WTC11 (cell line): ENCODE measurements around the gene ATG2B. TPM values are rescaled to one million over a fixed set of nuclear protein-coding genes. Genes with fewer than 3 reads are reported as not detected.

Experiments
- ATAC-seq: fragments of 200-7000 bp; cut with Tn5 transposase; 2 replicates; pipeline ENCODE4 v1.10.0; 2021; ENCODE audit warnings: mild to moderate bottlenecking, moderate library complexity
- CTCF ChIA-PET: fragments of 300-600 bp; sonication (Branson Sonifier 250); formaldehyde crosslinking; loops from one replicate; lab custom pipeline; 2021; ENCODE audit warnings: antibody characterized with exemption; lab: Charles Lee
- POLR2A ChIA-PET: fragments of 350-600 bp; sonication (Branson Sonifier 250); formaldehyde crosslinking; loops from one replicate; lab custom pipeline; 2021; ENCODE audit warnings: antibody characterized with exemption; lab: Charles Lee
- DNase-seq: peaks from one replicate; pipeline ENCODE4 v3.0.0; 2021; ENCODE audit warnings: low spot score
- H3K27ac Mint-ChIP-seq: 2 replicates; pipeline ENCODE4 v1.8.0; 2021; ENCODE audit warnings: mixed read lengths
- H3K27me3 Mint-ChIP-seq: 2 replicates; pipeline ENCODE4 v1.8.0; 2021; ENCODE audit warnings: low read depth, mild to moderate bottlenecking, moderate library complexity, mixed read lengths
- H3K36me3 Mint-ChIP-seq: 2 replicates; pipeline ENCODE4 v1.8.0; 2021; ENCODE audit warnings: mixed read lengths
- H3K4me1 Mint-ChIP-seq: 2 replicates; pipeline ENCODE4 v1.8.0; 2022; ENCODE audit warnings: mixed read lengths
- H3K4me3 Mint-ChIP-seq: 2 replicates; pipeline ENCODE4 v1.8.0; 2021; ENCODE audit warnings: mild to moderate bottlenecking, moderate library complexity, mixed read lengths
- H3K9me3 Mint-ChIP-seq: 2 replicates; pipeline ENCODE4 v1.8.0; 2021; ENCODE audit warnings: mixed read lengths
- ATF3 ChIP-seq: sonication (generic); formaldehyde crosslinking; conservative IDR thresholded peaks from 2 replicates; pipeline ENCODE4 v1.8.1; 2022; ENCODE audit warnings: mild to moderate bottlenecking, missing genetic modification reagents
- CDX4 ChIP-seq: fragments of 250-450 bp; sonication (Bioruptor Pico); IDR thresholded peaks from 2 replicates; pipeline ENCODE4 v1.9.0; 2021; ENCODE audit warnings: moderate library complexity, mild to moderate bottlenecking, inconsistent platforms, borderline replicate concordance
- CTCF ChIP-seq: fragments of 200-600 bp; IDR thresholded peaks from 2 replicates; pipeline ENCODE4 v1.8.0; 2022; ENCODE audit warnings: antibody characterized with exemption
- E2F1 ChIP-seq: sonication (generic); formaldehyde crosslinking; IDR thresholded peaks from 2 replicates; pipeline ENCODE4 v1.8.0; 2022; ENCODE audit warnings: mild to moderate bottlenecking, missing genetic modification reagents
- ELF4 ChIP-seq: sonication (generic); formaldehyde crosslinking; IDR thresholded peaks from 2 replicates; pipeline ENCODE4 v1.8.1; 2022; ENCODE audit warnings: low read depth, mild to moderate bottlenecking, moderate library complexity, missing genetic modification reagents
- FOXJ3 ChIP-seq: sonication (generic); formaldehyde crosslinking; IDR thresholded peaks from 2 replicates; pipeline ENCODE4 v1.9.0; 2021; ENCODE audit warnings: missing genetic modification reagents, mild to moderate bottlenecking, borderline replicate concordance
- JUN ChIP-seq: sonication (generic); formaldehyde crosslinking; IDR thresholded peaks from 2 replicates; pipeline ENCODE4 v1.8.0; 2023; ENCODE audit warnings: mild to moderate bottlenecking, missing genetic modification reagents
- MLX ChIP-seq: sonication (generic); formaldehyde crosslinking; IDR thresholded peaks from 2 replicates; pipeline ENCODE4 v1.8.1; 2023; ENCODE audit warnings: mild to moderate bottlenecking, missing genetic modification reagents, moderate library complexity
- NFATC4 ChIP-seq: fragments of 250-450 bp; sonication (Bioruptor Pico); IDR thresholded peaks from 2 replicates; pipeline ENCODE4 v1.9.0; 2021; ENCODE audit warnings: mild to moderate bottlenecking
- OVOL2 ChIP-seq: fragments of 250-450 bp; sonication (Bioruptor Pico); IDR thresholded peaks from 2 replicates; pipeline ENCODE4 v1.9.0; 2021; ENCODE audit warnings: mild to moderate bottlenecking, borderline replicate concordance
- SP1 ChIP-seq: sonication (generic); formaldehyde crosslinking; conservative IDR thresholded peaks from 2 replicates; pipeline ENCODE4 v1.8.1; 2022; ENCODE audit warnings: missing genetic modification reagents
- TCF7 ChIP-seq: sonication (generic); formaldehyde crosslinking; IDR thresholded peaks from 2 replicates; pipeline ENCODE4 v1.8.0; 2022; ENCODE audit warnings: mild to moderate bottlenecking, low read depth, missing genetic modification reagents, moderate library complexity
- TP53 ChIP-seq: sonication (generic); formaldehyde crosslinking; IDR thresholded peaks from 2 replicates; pipeline ENCODE4 v1.8.1; 2023; ENCODE audit warnings: mild to moderate bottlenecking, missing genetic modification reagents
- ZBTB21 ChIP-seq: sonication (generic); formaldehyde crosslinking; IDR thresholded peaks from 2 replicates; pipeline ENCODE4 v1.8.1; 2023; ENCODE audit warnings: mild to moderate bottlenecking, missing genetic modification reagents, borderline replicate concordance
- ZNF219 ChIP-seq: sonication (generic); formaldehyde crosslinking; IDR thresholded peaks from 2 replicates; pipeline ENCODE4 v1.8.0; 2023; ENCODE audit warnings: missing genetic modification reagents, mild to moderate bottlenecking, borderline replicate concordance
- ZNF232 ChIP-seq: sonication (generic); formaldehyde crosslinking; IDR thresholded peaks from 2 replicates; pipeline ENCODE4 v1.8.0; 2022; ENCODE audit warnings: mild to moderate bottlenecking, missing genetic modification reagents
- ZNF512 ChIP-seq: sonication (generic); formaldehyde crosslinking; IDR thresholded peaks from 2 replicates; pipeline ENCODE4 v1.8.1; 2022; ENCODE audit warnings: missing genetic modification reagents, borderline replicate concordance
- ZNF671 ChIP-seq: fragments of 250-450 bp; sonication (Bioruptor Pico); IDR thresholded peaks from 2 replicates; pipeline ENCODE4 v1.8.0; 2021; ENCODE audit warnings: mild to moderate bottlenecking
- total RNA-seq: library from RNA; stranded (reverse); gene quantifications from 3 replicates; pipeline ENCODE4 v1.2.3, GENCODE V29; 2021
- TF ChIP-seq, protein P1 (sequence below): sonication (generic); formaldehyde crosslinking; IDR thresholded peaks from 2 replicates; pipeline ENCODE4 v1.8.0; 2023; ENCODE audit warnings: missing genetic modification reagents, mild to moderate bottlenecking, borderline replicate concordance
- TF ChIP-seq, protein P2 (sequence below): sonication (generic); formaldehyde crosslinking; IDR thresholded peaks from 2 replicates; pipeline ENCODE4 v1.8.1; 2022; ENCODE audit warnings: low read depth, mild to moderate bottlenecking, moderate library complexity, missing genetic modification reagents, borderline replicate concordance

ATG2B gene
- total RNA-seq, 1 experiment from 2014 or later: 10.3 TPM

- TF ChIP-seq, protein P1, sequence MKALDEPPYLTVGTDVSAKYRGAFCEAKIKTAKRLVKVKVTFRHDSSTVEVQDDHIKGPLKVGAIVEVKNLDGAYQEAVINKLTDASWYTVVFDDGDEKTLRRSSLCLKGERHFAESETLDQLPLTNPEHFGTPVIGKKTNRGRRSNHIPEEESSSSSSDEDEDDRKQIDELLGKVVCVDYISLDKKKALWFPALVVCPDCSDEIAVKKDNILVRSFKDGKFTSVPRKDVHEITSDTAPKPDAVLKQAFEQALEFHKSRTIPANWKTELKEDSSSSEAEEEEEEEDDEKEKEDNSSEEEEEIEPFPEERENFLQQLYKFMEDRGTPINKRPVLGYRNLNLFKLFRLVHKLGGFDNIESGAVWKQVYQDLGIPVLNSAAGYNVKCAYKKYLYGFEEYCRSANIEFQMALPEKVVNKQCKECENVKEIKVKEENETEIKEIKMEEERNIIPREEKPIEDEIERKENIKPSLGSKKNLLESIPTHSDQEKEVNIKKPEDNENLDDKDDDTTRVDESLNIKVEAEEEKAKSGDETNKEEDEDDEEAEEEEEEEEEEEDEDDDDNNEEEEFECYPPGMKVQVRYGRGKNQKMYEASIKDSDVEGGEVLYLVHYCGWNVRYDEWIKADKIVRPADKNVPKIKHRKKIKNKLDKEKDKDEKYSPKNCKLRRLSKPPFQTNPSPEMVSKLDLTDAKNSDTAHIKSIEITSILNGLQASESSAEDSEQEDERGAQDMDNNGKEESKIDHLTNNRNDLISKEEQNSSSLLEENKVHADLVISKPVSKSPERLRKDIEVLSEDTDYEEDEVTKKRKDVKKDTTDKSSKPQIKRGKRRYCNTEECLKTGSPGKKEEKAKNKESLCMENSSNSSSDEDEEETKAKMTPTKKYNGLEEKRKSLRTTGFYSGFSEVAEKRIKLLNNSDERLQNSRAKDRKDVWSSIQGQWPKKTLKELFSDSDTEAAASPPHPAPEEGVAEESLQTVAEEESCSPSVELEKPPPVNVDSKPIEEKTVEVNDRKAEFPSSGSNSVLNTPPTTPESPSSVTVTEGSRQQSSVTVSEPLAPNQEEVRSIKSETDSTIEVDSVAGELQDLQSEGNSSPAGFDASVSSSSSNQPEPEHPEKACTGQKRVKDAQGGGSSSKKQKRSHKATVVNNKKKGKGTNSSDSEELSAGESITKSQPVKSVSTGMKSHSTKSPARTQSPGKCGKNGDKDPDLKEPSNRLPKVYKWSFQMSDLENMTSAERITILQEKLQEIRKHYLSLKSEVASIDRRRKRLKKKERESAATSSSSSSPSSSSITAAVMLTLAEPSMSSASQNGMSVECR (CRISPR knock-in tag): no peak
- no peak for TF ChIP-seq ATF3 (CRISPR knock-in tag)
- no peak for TF ChIP-seq ZNF232 (CRISPR knock-in tag)
- TF ChIP-seq TP53 (CRISPR knock-in tag): no peak
- TF ChIP-seq ZNF671 (CRISPR knock-in tag): no peak
Measured at GRCh38 chr14:96273629-96274028, 89.5 kb downstream of the ATG2B start (continued).

DNA sequence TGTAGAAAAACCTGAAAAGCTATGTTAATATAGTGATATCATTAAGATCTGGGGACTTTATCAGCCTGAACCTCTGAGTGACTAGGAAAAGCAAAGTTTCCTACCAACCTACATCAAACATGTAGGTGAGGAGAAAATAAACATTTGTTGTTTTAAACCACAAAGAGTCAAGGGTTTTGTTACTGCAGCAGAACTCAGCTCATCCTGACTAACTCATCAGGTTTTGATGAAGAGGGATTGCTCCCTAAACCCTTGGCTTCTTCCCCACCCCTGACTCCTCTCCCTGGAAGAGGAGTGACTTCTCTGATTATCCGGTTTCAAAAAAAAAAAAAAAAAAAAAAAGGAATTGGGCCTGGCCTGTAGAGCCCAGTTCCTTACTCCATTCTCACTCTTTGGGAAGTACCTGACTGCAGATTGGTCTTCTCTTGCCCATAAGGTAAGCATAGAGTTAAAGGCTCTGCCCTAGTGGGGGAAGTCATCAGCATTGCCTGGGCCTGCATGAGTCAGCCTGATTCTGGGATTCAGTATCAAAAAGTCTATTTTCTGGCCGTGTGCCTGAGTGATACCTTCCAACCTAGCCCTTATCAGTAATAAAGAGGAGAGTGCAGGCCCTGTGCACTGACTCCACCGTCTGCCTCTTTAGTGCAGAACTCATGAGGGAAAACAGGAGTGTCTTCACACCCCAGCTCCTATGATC lies 90.2 kb downstream of the ATG2B start:
- ChIA-PET POLR2A (no interaction called here), CTCF (interaction anchor here (3.5 to 7.6 kb wide), 2 partner anchors 172 to 174 kb away, joined by 14 to 94 read pairs; no protein-coding TSS in a partner anchor)
- no peak for DNase-seq
- Mint-ChIP-seq H3K9me3 (peaks cover 27% of the 10 kb centered on the region), H3K36me3 (peaks cover 14% of the 10 kb centered on the region), H3K27me3 (no peaks in the 10 kb centered on the region; the same call in 1 of the 2 replicates), H3K4me3 (no peak overlapping the region), H3K27ac (no peak overlapping the region), H3K4me1 (peaks cover 18% of the 10 kb centered on the region)
- TF ChIP-seq ZNF512 (no peak), ZNF232 (CRISPR knock-in tag) (no peak), ZBTB21 (CRISPR knock-in tag) (no peak), ZNF219 (CRISPR knock-in tag) (no peak), TCF7 (CRISPR knock-in tag) (no peak), CTCF (no peak)
- ATAC-seq: no peak

GRCh38 chr14:96271421-96271762 lies 91.7 kb downstream of the ATG2B start:
- Mint-ChIP-seq H3K27ac (no peak overlapping the region), H3K4me1 (peaks cover 11% of the 10 kb centered on the region), H3K27me3 (no peaks in the 10 kb centered on the region), H3K4me3 (no peak overlapping the region), H3K9me3 (peaks cover 21% of the 10 kb centered on the region), H3K36me3 (peaks cover 10% of the 10 kb centered on the region)
- no peak for ATAC-seq
- CTCF ChIA-PET: interaction anchor here (7.6 kb wide), 1 partner anchor 171 kb away, joined by 94 read pairs; no protein-coding TSS in a partner anchor
- DNase-seq: no peak
- POLR2A ChIA-PET: no interaction called here
- no peak for TF ChIP-seq FOXJ3
- no peak for TF ChIP-seq MLX (CRISPR knock-in tag)
- TF ChIP-seq JUN (CRISPR knock-in tag): no peak
- TF ChIP-seq TCF7 (CRISPR knock-in tag): no peak
- no peak for TF ChIP-seq SP1 (CRISPR knock-in tag)
- TF ChIP-seq OVOL2: no peak
- TF ChIP-seq ZNF219 (CRISPR knock-in tag): no peak
- TF ChIP-seq CDX4 (CRISPR knock-in tag): no peak
- TF ChIP-seq E2F1: no peak
- TF ChIP-seq NFATC4 (CRISPR knock-in tag): no peak
- no peak for TF ChIP-seq ELF4 (CRISPR knock-in tag)
- TF ChIP-seq, protein P2, sequence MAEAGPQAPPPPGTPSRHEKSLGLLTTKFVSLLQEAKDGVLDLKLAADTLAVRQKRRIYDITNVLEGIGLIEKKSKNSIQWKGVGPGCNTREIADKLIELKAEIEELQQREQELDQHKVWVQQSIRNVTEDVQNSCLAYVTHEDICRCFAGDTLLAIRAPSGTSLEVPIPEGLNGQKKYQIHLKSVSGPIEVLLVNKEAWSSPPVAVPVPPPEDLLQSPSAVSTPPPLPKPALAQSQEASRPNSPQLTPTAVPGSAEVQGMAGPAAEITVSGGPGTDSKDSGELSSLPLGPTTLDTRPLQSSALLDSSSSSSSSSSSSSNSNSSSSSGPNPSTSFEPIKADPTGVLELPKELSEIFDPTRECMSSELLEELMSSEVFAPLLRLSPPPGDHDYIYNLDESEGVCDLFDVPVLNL (CRISPR knock-in tag): no peak
